AG09309 (cell line): ENCODE measurements around the gene CDK9.

Experiments
- DNase-seq: peaks from one replicate; pipeline ENCODE4 v3.0.0-alpha.2; 2010; ENCODE audit warnings: low read depth
- H3K4me3 ChIP-seq: 2 replicates; pipeline ENCODE4 v1.5.1; 2011; ENCODE audit warnings: mild to moderate bottlenecking, low read depth, low read length, moderate library complexity; ENCODE audit not compliant: control insufficient read depth
- TF ChIP-seq, protein P1 (sequence below): IDR thresholded peaks from 2 replicates; pipeline ENCODE4 v1.5.1; 2011; ENCODE audit warnings: mild to moderate bottlenecking, low read depth, low read length, inconsistent platforms; ENCODE audit not compliant: insufficient read depth, control insufficient read depth; ENCODE audit errors: missing control alignments

CDK9 gene

DNA sequence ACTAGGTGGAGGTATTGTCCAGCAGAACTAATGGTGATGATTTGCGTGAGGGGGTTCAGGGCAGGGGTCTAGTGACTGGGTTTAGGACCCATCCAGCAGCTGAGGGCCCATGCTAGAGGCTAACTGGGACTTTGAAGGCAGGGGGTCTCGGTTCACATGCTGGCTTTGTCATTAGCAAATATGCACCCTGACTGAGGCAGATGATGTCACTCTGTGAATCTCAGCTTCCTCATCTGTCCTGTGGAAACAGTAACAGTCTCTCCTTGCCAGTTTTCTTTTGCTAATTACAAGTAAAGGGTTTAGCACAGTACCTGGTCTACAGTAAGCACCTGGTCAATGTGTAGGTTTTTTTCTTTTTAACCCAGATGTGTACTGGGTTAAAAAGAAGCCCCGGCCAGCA is 12.6 kb upstream of the CDK9 start:
- H3K4me3 ChIP-seq = no peak overlapping the region
- TF ChIP-seq, protein P1, sequence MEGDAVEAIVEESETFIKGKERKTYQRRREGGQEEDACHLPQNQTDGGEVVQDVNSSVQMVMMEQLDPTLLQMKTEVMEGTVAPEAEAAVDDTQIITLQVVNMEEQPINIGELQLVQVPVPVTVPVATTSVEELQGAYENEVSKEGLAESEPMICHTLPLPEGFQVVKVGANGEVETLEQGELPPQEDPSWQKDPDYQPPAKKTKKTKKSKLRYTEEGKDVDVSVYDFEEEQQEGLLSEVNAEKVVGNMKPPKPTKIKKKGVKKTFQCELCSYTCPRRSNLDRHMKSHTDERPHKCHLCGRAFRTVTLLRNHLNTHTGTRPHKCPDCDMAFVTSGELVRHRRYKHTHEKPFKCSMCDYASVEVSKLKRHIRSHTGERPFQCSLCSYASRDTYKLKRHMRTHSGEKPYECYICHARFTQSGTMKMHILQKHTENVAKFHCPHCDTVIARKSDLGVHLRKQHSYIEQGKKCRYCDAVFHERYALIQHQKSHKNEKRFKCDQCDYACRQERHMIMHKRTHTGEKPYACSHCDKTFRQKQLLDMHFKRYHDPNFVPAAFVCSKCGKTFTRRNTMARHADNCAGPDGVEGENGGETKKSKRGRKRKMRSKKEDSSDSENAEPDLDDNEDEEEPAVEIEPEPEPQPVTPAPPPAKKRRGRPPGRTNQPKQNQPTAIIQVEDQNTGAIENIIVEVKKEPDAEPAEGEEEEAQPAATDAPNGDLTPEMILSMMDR = no peak
- DNase-seq = no peak

DNA sequence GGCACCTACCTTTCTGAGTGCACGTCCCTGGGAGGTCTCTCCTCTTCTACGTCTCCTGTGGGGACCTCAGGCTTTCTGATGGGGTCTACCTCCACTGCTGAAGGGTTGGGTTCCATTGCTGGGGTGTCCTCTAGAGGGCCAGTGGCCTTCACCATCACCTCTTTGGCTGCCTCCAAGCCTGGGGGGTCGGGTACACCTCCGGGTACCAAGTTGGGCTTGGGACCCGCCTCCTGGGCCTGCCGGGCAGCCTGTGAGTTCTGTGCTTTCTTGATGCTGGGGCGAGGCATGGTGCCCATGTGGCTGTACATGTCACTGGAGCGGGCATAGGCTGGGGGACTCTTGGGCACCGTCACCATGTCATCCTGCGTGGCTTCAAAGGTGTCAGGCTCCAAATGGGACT is 11.9 kb upstream of the CDK9 start:
- TF ChIP-seq, protein P1 = no peak
- no peak for DNase-seq
- H3K4me3 ChIP-seq = no peak overlapping the region

DNA sequence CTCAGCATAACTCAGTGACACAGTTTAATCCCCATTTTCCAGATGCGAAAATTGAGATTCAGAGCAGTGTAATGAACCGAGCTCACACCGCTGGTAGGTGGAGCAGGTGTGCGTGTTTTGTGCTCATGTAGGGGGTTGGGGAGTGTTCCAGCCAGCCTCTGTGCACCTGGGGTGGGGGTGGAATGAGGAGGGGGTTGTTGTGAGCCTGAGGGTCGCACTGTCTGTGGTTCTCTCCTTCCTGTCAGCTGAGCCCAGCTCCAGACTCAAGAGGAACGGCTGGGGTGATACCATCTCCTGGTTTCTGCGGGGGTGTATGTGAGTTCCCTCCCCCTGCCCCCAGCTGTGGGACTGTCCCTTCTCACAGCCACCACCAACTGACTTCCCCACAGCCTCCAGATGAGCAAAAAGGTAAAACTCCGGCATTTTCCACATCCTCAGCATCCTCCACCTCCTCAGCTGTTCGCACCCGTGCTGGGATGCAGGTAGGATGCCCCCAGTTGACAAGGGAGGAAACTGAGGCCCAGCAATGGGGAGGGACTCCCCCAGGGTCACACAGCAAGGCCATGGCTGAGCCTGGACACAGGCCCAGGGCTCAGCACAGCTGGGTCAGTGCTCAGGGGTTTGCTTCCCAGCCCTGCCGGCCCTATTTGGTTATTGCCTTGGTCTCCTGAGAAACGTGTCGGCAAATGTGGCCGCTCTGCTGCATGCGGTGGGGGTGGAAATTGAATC is 9.5 kb upstream of the CDK9 start:
- TF ChIP-seq, protein P1 = no peak
- no peak overlapping the region for H3K4me3 ChIP-seq
- DNase-seq = no peak

DNA sequence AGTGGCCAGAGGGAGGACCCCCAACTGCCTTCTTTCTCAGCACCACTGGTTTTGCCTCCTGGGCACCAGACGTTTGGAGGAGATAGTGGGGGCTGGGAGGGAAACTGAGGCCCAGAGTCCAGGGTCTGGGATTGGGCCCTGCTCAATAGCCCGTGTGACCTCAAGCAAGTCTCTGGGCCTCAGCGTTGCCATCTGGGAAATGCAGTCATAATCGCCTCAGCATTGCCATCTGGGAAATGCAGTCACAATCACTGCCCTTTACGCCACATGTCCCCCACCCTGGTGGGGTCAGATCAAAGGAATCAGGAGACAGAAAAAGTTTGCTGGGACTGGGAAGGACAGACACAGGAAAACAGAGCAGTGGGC is 8.9 kb upstream of the CDK9 start:
- TF ChIP-seq, protein P1 = no peak
- H3K4me3 ChIP-seq = no peak overlapping the region
- DNase-seq = no peak

DNA sequence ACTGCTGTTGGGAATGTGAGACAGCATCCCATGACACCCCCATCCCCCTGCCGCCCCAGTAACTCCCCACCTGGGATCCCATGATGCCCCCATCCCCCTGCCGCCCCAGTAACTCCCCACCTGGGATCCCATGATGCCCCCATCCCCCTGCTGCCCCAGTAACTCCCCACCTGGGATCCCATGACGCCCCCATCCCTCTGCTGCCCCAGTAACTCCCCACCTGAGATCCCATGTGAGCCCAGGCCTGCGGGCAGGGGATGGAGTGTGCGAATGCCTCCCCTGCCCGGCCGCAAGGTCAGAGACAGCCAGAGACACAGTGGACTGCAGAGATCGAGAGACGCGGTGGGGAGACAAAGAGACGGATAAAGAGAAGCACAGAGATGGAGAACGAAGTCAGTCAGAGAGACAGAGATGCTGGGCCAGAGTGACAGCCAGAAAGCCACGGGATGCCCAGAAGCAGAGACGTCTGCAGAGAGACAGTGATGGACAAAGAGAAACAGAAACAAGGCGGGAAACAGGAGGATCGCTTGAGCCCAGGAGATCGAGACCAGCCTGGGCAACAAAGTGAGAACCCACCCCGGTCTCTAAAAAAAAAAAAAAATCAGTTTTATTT is 8.4 kb upstream of the CDK9 start:
- no peak overlapping the region for H3K4me3 ChIP-seq
- TF ChIP-seq, protein P1 = no peak
- no peak for DNase-seq

DNA sequence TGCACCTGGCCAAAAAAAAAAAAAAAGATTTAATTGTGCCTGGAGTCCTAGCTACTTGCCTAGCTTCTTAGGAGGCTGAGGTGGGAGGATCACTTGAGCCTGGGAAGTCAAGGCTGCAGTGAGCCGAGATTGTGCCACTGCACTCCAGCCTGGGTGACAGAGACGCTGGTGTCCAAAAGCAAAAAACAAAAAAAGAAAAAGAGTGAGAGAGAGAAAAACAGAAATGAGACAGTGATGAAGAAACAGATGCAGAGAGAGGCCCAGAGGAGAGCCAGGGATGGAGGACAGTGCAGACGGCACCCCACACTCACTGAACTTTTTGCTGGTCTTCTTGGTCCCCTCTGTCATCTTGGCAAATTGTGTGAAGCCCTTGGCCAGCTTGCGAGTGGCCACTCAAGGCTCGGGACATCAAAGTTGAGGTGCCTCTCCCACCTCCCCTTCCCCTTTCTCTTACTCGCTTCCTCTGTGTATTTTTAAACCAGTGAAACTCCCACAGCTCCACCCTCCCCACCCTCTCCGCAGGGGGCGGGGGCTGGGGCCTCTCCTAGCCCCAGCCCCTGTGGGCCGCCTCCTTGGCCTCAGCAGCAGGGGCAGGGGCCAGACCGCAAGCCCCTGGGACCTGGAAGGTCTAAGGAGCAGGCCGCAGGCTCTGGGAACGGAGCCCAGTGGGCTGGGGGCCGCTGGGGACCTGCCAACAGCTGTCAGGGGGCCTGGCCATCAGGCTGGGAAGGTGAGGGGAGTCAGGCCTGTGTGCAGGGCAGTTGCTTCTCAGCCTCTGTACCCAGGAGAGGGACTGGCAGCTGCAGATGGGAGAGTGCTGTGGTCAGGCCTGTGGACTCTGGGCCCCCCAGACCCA is 7.3 kb upstream of the CDK9 start, which contains the start of gene SH2D3C:
Gene SH2D3C, minus strand, starts transcription at position 387 of the 856 bp plus-strand sequence. Its CDS starts 39 bp downstream, at position 348.
- TF ChIP-seq, protein P1 = no peak
- H3K4me3 ChIP-seq = no peak within 1 kb of the TSS
- DNase-seq = no peak
